Aorta (tissue), 5 donors: ENCODE data around the gene GJD3. TPM values are rescaled to one million over a fixed set of nuclear protein-coding genes. Genes with fewer than 3 reads are reported as not detected.

Experiments
- ATAC-seq: fragments of 200-7000 bp; cut with Tn5 transposase; one replicate; pipeline ENCODE4 v1.9.1; 2022; ENCODE audit warnings: moderate library complexity; ENCODE audit not compliant: low FRiP score
- DNase-seq, 2 donors: peaks; one replicate each; pipeline ENCODE4 v3.0.0-alpha.2; 2020
- H3K27ac ChIP-seq, 2 donors: one replicate each; pipeline ENCODE4 v1.5.1; 2013; ENCODE audit warnings: low read length in 2 of 2, mild to moderate bottlenecking in 2 of 2, moderate library complexity in 2 of 2, control low read depth in 1 of 2, inconsistent platforms in 1 of 2, low read depth in 1 of 2
- H3K27me3 ChIP-seq, 2 donors: one replicate each; pipeline ENCODE4 v1.6.1; 2013; ENCODE audit warnings: control low read depth in 1 of 2, low read length in 1 of 2, mild to moderate bottlenecking in 1 of 2, moderate library complexity in 1 of 2; ENCODE audit not compliant: insufficient read depth in 2 of 2, control insufficient read depth in 1 of 2
- H3K36me3 ChIP-seq, 2 donors: one replicate each; pipeline ENCODE4 v1.6.1; 2013; ENCODE audit warnings: control low read depth in 1 of 2, low read length in 1 of 2, mild to moderate bottlenecking in 1 of 2; ENCODE audit not compliant: insufficient read depth in 2 of 2, control insufficient read depth in 1 of 2
- H3K4me1 ChIP-seq, 2 donors: one replicate each; pipeline ENCODE4 v1.6.1; 2013; ENCODE audit warnings: low read length in 2 of 2, control low read depth in 1 of 2, mild to moderate bottlenecking in 1 of 2, moderate library complexity in 1 of 2; ENCODE audit not compliant: insufficient read depth in 2 of 2, control insufficient read depth in 1 of 2
- H3K4me3 ChIP-seq, 2 donors: one replicate each; pipeline ENCODE4 v1.5.1; 2013; ENCODE audit warnings: low read length in 2 of 2, control low read depth in 1 of 2, mild to moderate bottlenecking in 1 of 2
- H3K9me3 ChIP-seq: one replicate; pipeline ENCODE4 v1.6.1; 2013; ENCODE audit warnings: mild to moderate bottlenecking, low read length; ENCODE audit not compliant: control insufficient read depth
- WGBS, 2 donors: extraction: QIAGEN DNeasy Blood & Tissue Kit; methylation state at CpG; one replicate each; pipeline ENCODE4 v1.1.7; 2013; 5-methylcytosine and 5-hydroxymethylcytosine counted together
- intact Hi-C, 2 donors: fragments of 100-400 bp; cut with DNase I; formaldehyde crosslinking; loops; one replicate each; pipeline versions ENCODE4 v1.14.2 to v1.15.0; 2022
- polyA plus RNA-seq, 2 donors: library from polyadenylated mRNA; stranded (reverse); fragments of 200-250 nt; gene quantifications; one replicate each; pipeline ENCODE4 v1.2.3, GENCODE V29; 2013
- total RNA-seq, 2 donors: library from RNA; stranded (reverse); fragmentation: NEBNext Ultra II Directional; extraction: Animal tissue kit (Norgen Biotek cat#: 25700); gene quantifications; one replicate each; pipeline ENCODE4 v1.2.1, GENCODE V29; 2021
- donor health status: healthy with polysubstance abuse.
- donor health status: Bipolar disorder and iron deficiency.
- donor health status: DM: no; HTN: no; CAD: no.
- donor health status: DM: no; HTN: no; CAD: no.
- donor health status: DM: yes; HTN: yes; CAD: no.

Gene GJD3
- total and polyA plus RNA-seq, 4 donors = 1.8 to 2.2 TPM; not detected in 2

GRCh38 chr17:40356990-40357881, 7.3 kb downstream of the GJD3 start:
- Histone ChIP-seq H3K27ac (no peak overlapping the region), H3K36me3 (peaks cover 0 to 3% of the 10 kb centered on the region in 2 donors), H3K27me3 (no peaks in the 10 kb centered on the region), H3K9me3 (no peaks in the 10 kb centered on the region), H3K4me1 (no peaks in the 10 kb centered on the region), H3K4me3 (no peak overlapping the region)
- ATAC-seq (no peak), DNase-seq (peak in 1 of 2 donors; percentile 54)
- intact Hi-C loops = loop anchor here (5.0 to 10.0 kb wide), 4 partner anchors 60 to 180 kb away; partner anchors contain the start of gene TOP2A (in 1 of the 2)
- WGBS, 2 donors = 61 to 67% methylated on average over 16 to 19 of the region's 19 CpGs

- Histone ChIP-seq H3K9me3 (no peaks in the 10 kb centered on the region), H3K4me3 (no peak overlapping the region), H3K27ac (no peak overlapping the region), H3K27me3 (no peaks in the 10 kb centered on the region), H3K4me1 (no peaks in the 10 kb centered on the region), H3K36me3 (peaks cover 0 to 3% of the 10 kb centered on the region in 2 donors)
- DNase-seq (peak in 1 of 2 donors; percentile 54), ATAC-seq (no peak)
- intact Hi-C loops = loop anchor here (2.0 to 10.0 kb wide), 5 partner anchors 53 to 181 kb away; partner anchors contain the start of gene TOP2A (in 1 of the 2)
- WGBS, 2 donors = 75% methylated on average over 31 to 33 of the region's 33 CpGs
These were observed 8.5 kb downstream of the GJD3 start for GRCh38 chr17:40355804-40356758.

DNA sequence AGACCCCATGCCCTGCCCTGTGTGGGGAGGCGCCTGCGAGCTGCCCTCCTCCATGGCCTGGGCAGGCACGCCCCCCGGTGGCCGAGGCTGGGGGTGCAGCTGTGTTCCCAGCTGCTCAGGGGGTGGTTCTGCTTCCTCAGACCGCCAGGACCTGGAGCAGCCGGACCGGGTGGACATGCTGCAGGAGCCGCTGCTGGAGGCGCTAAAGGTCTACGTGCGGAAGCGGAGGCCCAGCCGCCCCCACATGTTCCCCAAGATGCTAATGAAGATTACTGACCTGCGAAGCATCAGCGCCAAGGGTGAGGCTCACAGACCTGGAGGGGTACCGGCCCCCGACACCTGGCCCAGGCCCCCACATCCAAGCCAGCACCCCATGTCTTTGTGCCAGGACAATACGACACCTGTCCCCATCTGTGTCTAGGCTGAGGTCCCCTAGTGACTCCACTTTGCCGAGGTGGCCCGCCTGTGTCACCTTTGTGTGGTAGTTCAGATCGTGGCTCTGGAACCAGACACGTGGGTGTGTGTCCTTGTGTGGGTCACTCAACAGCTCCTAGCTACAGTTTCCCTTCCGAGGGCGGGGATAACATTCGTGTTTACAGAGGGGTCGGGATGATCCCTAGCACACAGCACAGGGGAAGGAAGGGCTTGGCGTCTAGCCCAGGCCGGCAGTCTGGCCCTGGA, 9.3 kb downstream of the GJD3 start:
- no peaks in the 10 kb centered on the region for H3K27me3 ChIP-seq
- 54 to 57% methylated on average over 29 of the region's 29 CpGs for WGBS, 2 donors
- H3K4me3 ChIP-seq = no peak overlapping the region
- no peak overlapping the region for H3K27ac ChIP-seq
- ATAC-seq (peak; percentile 83), DNase-seq (peak; percentile 81 to 94)
- no peaks in the 10 kb centered on the region for H3K4me1 ChIP-seq
- intact Hi-C loops = loop anchor here (2.0 to 10.0 kb wide), 5 partner anchors 52 to 182 kb away; partner anchors contain the start of gene TOP2A (in 1 of the 2)
- peaks cover 0 to 3% of the 10 kb centered on the region in 2 donors for H3K36me3 ChIP-seq
- H3K9me3 ChIP-seq = no peaks in the 10 kb centered on the region

DNA sequence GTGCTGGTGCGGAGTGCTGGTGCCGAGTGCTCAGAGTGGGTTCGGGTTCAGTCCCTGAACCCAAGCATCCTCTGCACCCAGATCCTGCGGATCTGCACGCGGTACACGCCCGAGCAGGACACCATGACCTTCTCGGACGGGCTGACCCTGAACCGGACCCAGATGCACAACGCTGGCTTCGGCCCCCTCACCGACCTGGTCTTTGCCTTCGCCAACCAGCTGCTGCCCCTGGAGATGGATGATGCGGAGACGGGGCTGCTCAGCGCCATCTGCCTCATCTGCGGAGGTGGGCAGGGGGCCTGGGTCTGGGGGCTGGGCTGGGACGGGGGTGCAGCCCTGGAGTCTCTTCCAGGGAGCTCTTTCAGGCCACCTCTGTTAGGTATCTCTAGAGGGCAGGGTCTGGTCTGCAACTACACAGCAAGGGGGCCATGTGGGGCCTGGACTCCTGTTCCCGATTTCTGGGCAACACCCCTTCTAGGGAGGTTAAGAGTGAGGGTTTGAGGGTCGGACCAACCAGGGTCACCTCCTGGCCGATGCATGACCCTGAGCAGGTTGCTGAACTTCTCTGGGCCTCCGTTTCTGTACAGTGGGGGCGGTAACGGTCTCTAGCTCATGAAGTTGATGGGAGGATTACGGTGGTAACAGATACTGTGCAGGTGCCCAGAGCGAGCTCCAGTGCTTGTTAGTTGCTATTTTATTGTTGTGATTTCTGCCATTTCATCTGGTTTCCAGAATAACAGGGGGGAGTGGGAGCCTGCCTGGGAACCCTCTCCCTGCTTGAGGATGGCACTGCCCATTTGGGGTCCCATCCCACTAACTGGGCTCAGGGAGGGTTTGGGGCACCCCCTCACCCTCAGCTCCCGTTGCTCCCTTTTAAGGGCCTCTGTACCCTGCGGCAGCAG, 10.1 kb downstream of the GJD3 start:
- Histone ChIP-seq H3K36me3 (peaks cover 0 to 3% of the 10 kb centered on the region in 2 donors), H3K27me3 (no peaks in the 10 kb centered on the region), H3K9me3 (no peaks in the 10 kb centered on the region), H3K4me3 (no peak overlapping the region), H3K4me1 (no peaks in the 10 kb centered on the region), H3K27ac (no peak overlapping the region)
- ATAC-seq (no peak), DNase-seq (peak in 1 of 2 donors; percentile 40)
- 78 to 82% methylated on average over 30 of the region's 30 CpGs for WGBS, 2 donors
- intact Hi-C loops = loop anchor here (1.0 to 10.0 kb wide), 6 partner anchors 51 to 183 kb away; partner anchors contain the start of gene TOP2A (in 1 of the 2)

DNA sequence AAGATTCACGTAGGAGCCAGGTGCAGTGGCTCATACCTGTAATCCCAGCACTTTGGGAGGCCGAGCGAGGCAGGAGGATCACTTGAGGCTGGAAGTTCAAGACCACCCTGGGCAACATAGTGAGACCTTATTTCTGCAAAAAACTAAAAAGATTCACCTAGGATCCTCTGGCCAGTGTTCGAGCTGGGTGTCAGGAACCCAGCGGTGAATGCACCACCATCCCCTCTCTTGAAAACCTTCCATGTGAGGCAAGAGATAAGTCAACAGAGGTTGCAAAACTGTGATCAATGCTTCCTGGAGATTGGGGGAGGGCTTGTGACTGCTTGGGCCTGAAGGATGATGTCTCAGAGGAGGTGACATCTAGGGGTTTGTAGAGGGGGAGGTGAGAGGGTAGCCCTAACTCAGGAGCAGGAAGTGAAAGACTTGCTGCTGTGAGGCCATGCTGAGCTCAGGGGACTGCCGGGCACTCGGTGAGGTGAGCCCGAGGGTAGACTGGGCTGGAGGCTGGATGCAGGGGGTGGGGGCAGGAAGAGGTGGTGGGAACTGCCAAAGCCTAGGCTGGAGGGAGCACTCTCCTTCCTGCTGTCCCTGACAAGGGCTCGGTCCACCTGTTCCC, 11.7 kb downstream of the GJD3 start:
- Histone ChIP-seq H3K4me1 (no peaks in the 10 kb centered on the region), H3K27me3 (no peaks in the 10 kb centered on the region), H3K4me3 (no peak overlapping the region), H3K36me3 (peaks cover 0 to 3% of the 10 kb centered on the region in 2 donors), H3K27ac (no peak overlapping the region), H3K9me3 (no peaks in the 10 kb centered on the region)
- ATAC-seq (no peak), DNase-seq (peak in 1 of 2 donors; percentile 38)
- 79 to 80% methylated on average over 9 of the region's 9 CpGs for WGBS, 2 donors
- intact Hi-C loops = loop anchor here in 1 of 2 donors (10.0 kb wide), 1 partner anchor 148 kb away; no protein-coding TSS in a partner anchor

DNA sequence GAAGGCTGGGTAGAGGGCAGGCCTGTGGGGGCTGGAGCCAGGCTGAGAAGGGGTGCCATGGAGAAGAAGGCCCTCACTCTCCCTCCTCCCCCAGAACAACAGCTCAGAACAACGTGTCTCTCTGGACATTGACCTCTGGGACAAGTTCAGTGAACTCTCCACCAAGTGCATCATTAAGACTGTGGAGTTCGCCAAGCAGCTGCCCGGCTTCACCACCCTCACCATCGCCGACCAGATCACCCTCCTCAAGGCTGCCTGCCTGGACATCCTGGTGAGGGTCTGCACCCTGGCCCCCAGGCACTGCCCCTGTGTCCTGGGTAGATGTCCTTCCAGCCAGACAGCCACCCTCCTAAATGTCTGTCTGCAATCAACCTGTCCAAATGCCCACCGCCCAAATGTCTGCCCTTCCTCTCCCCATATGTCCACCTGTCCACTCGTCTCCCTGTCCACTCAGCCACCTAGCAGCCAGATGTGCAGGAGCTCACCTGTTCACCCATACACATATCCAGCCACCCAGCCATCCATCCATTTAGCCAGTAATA, 12.2 kb downstream of the GJD3 start:
- Histone ChIP-seq H3K27me3 (no peaks in the 10 kb centered on the region), H3K4me1 (no peaks in the 10 kb centered on the region), H3K9me3 (no peaks in the 10 kb centered on the region), H3K4me3 (no peak overlapping the region), H3K36me3 (peaks cover 0 to 3% of the 10 kb centered on the region in 2 donors), H3K27ac (no peak overlapping the region)
- intact Hi-C loops = loop anchor here in 1 of 2 donors (10.0 kb wide), 1 partner anchor 148 kb away; no protein-coding TSS in a partner anchor
- no peak for ATAC-seq
- 81 to 86% methylated on average over 7 of the region's 7 CpGs for WGBS, 2 donors
- DNase-seq = peak in 1 of 2 donors; percentile 36
